HG03108 (cell line): ENCODE data around the gene VASN.
"Not testable (repeated sequence)": the region's sequence is repeated elsewhere in the genome, so short reads cannot be mapped to it uniquely, and the experiment has no call there.

Experiments
- ATAC-seq: cut with Tn5 transposase; IDR thresholded peaks from one replicate; pipeline ENCODE4 v1.9.1; 2021; ENCODE audit warnings: moderate library complexity; ENCODE audit not compliant: unreplicated experiment

The VASN gene

GRCh38 chr16:4336701-4337539 is 34.7 kb upstream of the VASN start:
- no peak for ATAC-seq

GRCh38 chr16:4337540-4338088 is 34.0 kb upstream of the VASN start:
- ATAC-seq = no peak

- ATAC-seq = no peak
Observed at GRCh38 chr16:4338125-4338582, 33.5 kb upstream of the VASN start.

- no peak for ATAC-seq
Observed at GRCh38 chr16:4338712-4339299, 32.8 kb upstream of the VASN start.

- ATAC-seq = no peak
Observed at GRCh38 chr16:4339455-4339854, 32.2 kb upstream of the VASN start.

GRCh38 chr16:4339909-4340308 is 31.7 kb upstream of the VASN start:
- ATAC-seq = no peak

- ATAC-seq = no peak
Observed at GRCh38 chr16:4340443-4340842, 31.2 kb upstream of the VASN start.

GRCh38 chr16:4341250-4341649 is 30.4 kb upstream of the VASN start:
- no peak for ATAC-seq

GRCh38 chr16:4342866-4343744 is 28.5 kb upstream of the VASN start:
- ATAC-seq = no peak

GRCh38 chr16:4344300-4344982 is 27.2 kb upstream of the VASN start:
- ATAC-seq = not testable (repeated sequence)

- no peak for ATAC-seq
Observed at GRCh38 chr16:4344983-4345835, 26.4 kb upstream of the VASN start.

GRCh38 chr16:4345836-4346781 is 25.5 kb upstream of the VASN start:
- ATAC-seq = no peak

- no peak for ATAC-seq
Observed at GRCh38 chr16:4347010-4347409, 24.6 kb upstream of the VASN start.

- no peak for ATAC-seq
Observed at GRCh38 chr16:4347765-4348509, 23.7 kb upstream of the VASN start.

- ATAC-seq = no peak
Observed at GRCh38 chr16:4349332-4349731, 22.3 kb upstream of the VASN start.

GRCh38 chr16:4350365-4350786 is 21.3 kb upstream of the VASN start:
- ATAC-seq = no peak

- ATAC-seq = peak; percentile 86
Observed at GRCh38 chr16:4350787-4351659, 20.6 kb upstream of the VASN start, which contains the start of gene PAM16. TSS of gene PAM16 (minus strand) at chr16:4351321. CDS start at chr16:4351234, 87 bp downstream.
